Measurements from ENCODE around the gene TRIM9.

GRCh38 chr14:51074701-51075385 is 20.1 kb downstream of the TRIM9 start:
- TF ChIP-seq CTCF (IDR thresholded peaks at IDR 0.05 in 4 of 5, conservative IDR thresholded peaks at IDR 0.05 in 1 of 5) (no peak), POLR2A (IDR thresholded peaks at IDR 0.05) (no peak)

Measured in gastrocnemius medialis (tissue), 4 donors.